Measurements from ENCODE around the gene CABP5. TPM values are rescaled to one million over a fixed set of nuclear protein-coding genes. Genes with fewer than 3 reads are reported as not detected.

The CABP5 gene
- total RNA-seq, 1 donor from 2014 or later, result not detected

GRCh38 chr19:48029431-48029830, 14.4 kb downstream of the CABP5 start:
- Histone ChIP-seq H3K36me3 (no peaks in the 10 kb centered on the region), H3K4me3 (no peak overlapping the region), H3K27me3 (no peaks in the 10 kb centered on the region), H3K9me3 (no peaks in the 10 kb centered on the region), H3K27ac (no peak overlapping the region), H3K4me1 (no peaks in the 10 kb centered on the region)
- intact Hi-C loops (cut with DNase I), result no loop called here
- DNase-seq (ENCODE audit: low spot score in 2 of 2), result no peak
- no peak for TF ChIP-seq CTCF (IDR thresholded peaks at IDR 0.05)

- intact Hi-C loops (cut with DNase I), result no loop called here
- Histone ChIP-seq H3K4me1 (no peaks in the 10 kb centered on the region), H3K27me3 (no peaks in the 10 kb centered on the region), H3K9me3 (no peaks in the 10 kb centered on the region), H3K4me3 (no peak overlapping the region), H3K27ac (no peak overlapping the region), H3K36me3 (no peaks in the 10 kb centered on the region)
- no peak for DNase-seq (ENCODE audit: low spot score in 2 of 2)
- no peak for TF ChIP-seq CTCF (IDR thresholded peaks at IDR 0.05)
Measured at GRCh38 chr19:48025480-48025879, 18.4 kb downstream of the CABP5 start.

- no peaks in the 10 kb centered on the region for H3K27me3 ChIP-seq
- H3K4me3 ChIP-seq, result no peak overlapping the region
- no peaks in the 10 kb centered on the region for H3K36me3 ChIP-seq
- H3K4me1 ChIP-seq, result no peaks in the 10 kb centered on the region
- H3K9me3 ChIP-seq, result no peaks in the 10 kb centered on the region
- intact Hi-C loops (cut with DNase I), result no loop called here
- H3K27ac ChIP-seq, result no peak overlapping the region
- no peak for DNase-seq (ENCODE audit: low spot score in 2 of 2)
- no peak for TF ChIP-seq CTCF (IDR thresholded peaks at IDR 0.05)
Measured at GRCh38 chr19:48023518-48023917, 20.4 kb downstream of the CABP5 start.

GRCh38 chr19:48023011-48023410, 20.9 kb downstream of the CABP5 start:
- Histone ChIP-seq H3K9me3 (no peaks in the 10 kb centered on the region), H3K4me3 (no peak overlapping the region), H3K27ac (no peak overlapping the region), H3K27me3 (no peaks in the 10 kb centered on the region), H3K4me1 (no peaks in the 10 kb centered on the region), H3K36me3 (no peaks in the 10 kb centered on the region)
- no peak for TF ChIP-seq CTCF (IDR thresholded peaks at IDR 0.05)
- no peak for DNase-seq (ENCODE audit: low spot score in 2 of 2)
- intact Hi-C loops (cut with DNase I), result no loop called here

- no peak for TF ChIP-seq CTCF (IDR thresholded peaks at IDR 0.05)
- H3K4me3 ChIP-seq, result no peak overlapping the region
- intact Hi-C loops (cut with DNase I), result no loop called here
- DNase-seq (ENCODE audit: low spot score in 2 of 2), result no peak
- no peak overlapping the region for H3K27ac ChIP-seq
- no peaks in the 10 kb centered on the region for H3K36me3 ChIP-seq
- no peaks in the 10 kb centered on the region for H3K27me3 ChIP-seq
- no peaks in the 10 kb centered on the region for H3K4me1 ChIP-seq
- no peaks in the 10 kb centered on the region for H3K9me3 ChIP-seq
Measured at GRCh38 chr19:48020686-48021085, 23.2 kb downstream of the CABP5 start.

Data from ascending aorta (tissue), 2 donors.